ENCODE results near the gene MFAP4. TPM values are rescaled to one million over a fixed set of nuclear protein-coding genes. Genes with fewer than 3 reads are reported as not detected.

The MFAP4 gene
- total and polyA plus RNA-seq, 4 donors, result 2.1 to 13.3 (median 5.7) TPM

DNA sequence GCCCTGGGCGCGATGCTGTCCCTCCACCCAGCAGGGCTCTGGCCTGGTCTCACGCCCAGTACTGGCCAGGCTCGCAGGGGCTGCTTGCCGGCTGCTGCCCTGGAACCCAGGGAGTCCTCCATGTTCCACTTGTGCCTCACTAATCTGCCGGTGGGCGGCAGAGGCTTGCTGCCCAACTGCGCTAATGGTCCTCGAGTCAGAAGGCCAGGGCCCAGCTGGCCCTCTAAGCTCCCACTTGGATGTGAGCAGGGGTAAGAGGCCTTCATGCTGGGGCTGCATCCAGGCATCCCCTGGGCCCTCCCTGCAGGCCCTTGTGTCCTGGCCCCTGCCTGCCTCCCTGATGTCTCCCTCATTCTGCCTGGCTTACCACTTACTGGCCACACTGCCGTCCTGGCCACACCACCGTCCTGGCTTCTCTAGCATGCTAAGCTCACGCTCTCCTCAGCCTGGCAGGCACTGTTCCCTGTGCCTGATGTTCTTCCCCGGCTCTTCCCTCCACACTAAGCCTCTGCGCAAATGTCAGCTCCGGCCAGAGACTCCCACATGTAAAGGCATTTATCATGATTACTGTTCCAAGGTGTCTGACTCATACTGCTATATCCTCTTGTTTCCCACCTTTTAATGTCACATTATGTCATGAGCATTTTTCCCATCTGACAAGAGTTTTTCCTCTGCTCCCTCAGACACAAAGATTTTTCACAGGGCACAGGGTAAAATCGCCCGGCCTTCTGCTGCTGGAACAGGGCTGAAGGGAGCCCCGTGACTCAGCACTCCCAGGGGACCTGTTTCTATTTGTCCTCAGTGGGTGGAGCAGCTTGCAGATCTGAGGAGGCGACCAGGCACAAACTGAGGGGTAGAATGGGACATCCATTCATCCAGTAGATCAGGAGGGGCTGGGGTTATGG lies 40.4 kb downstream of the MFAP4 start:
- peak overlapping the region in 1 of 2 donors; percentile 66 for H3K9ac ChIP-seq (ENCODE audit: low read depth in 1 of 2, low read length in 2 of 2)
- WGBS, result 67% methylated on average over 19 of the region's 19 CpGs
- no peak overlapping the region for H3K4me3 ChIP-seq (ENCODE audit: low read depth in 1 of 3, low read length in 3 of 3)
- peak; percentile 5 to 40 for TF ChIP-seq RXRA (IDR thresholded peaks at IDR 0.05)
- no peak for TF ChIP-seq FOXA1 (IDR thresholded peaks at IDR 0.05)
- TF ChIP-seq, protein P1, sequence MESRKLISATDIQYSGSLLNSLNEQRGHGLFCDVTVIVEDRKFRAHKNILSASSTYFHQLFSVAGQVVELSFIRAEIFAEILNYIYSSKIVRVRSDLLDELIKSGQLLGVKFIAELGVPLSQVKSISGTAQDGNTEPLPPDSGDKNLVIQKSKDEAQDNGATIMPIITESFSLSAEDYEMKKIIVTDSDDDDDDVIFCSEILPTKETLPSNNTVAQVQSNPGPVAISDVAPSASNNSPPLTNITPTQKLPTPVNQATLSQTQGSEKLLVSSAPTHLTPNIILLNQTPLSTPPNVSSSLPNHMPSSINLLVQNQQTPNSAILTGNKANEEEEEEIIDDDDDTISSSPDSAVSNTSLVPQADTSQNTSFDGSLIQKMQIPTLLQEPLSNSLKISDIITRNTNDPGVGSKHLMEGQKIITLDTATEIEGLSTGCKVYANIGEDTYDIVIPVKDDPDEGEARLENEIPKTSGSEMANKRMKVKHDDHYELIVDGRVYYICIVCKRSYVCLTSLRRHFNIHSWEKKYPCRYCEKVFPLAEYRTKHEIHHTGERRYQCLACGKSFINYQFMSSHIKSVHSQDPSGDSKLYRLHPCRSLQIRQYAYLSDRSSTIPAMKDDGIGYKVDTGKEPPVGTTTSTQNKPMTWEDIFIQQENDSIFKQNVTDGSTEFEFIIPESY (IDR thresholded peaks at IDR 0.05), result no peak
- TF ChIP-seq, protein P2, sequence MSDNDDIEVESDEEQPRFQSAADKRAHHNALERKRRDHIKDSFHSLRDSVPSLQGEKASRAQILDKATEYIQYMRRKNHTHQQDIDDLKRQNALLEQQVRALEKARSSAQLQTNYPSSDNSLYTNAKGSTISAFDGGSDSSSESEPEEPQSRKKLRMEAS (IDR thresholded peaks at IDR 0.05), result no peak
- TF ChIP-seq JUND (IDR thresholded peaks at IDR 0.05), result peak in 1 of 2 donors; percentile 33
- TF ChIP-seq HNF4A (conservative IDR thresholded peaks at IDR 0.05), result peak in 1 of 2 donors; percentile 40
- peak; percentile 40 for TF ChIP-seq YY1 (IDR thresholded peaks at IDR 0.05)
- no peak for TF ChIP-seq GABPA (IDR thresholded peaks at IDR 0.05 in 1 of 2, conservative IDR thresholded peaks at IDR 0.05 in 1 of 2)
- H3K9me3 ChIP-seq (ENCODE audit: control insufficient read depth in 4 of 4, low read length in 3 of 4), result no peaks in the 10 kb centered on the region
- no peaks in the 10 kb centered on the region for H3K27me3 ChIP-seq (ENCODE audit: control insufficient read depth in 4 of 4, insufficient read depth in 4 of 4, low read length in 3 of 4)
- H3K4me1 ChIP-seq (ENCODE audit: control insufficient read depth in 4 of 4, insufficient read depth in 4 of 4, low read length in 3 of 4), result peaks cover 31 to 64% (median 46%) of the 10 kb centered on the region in 4 donors
- H3K36me3 ChIP-seq (ENCODE audit: control insufficient read depth in 4 of 4, insufficient read depth in 3 of 4, low read depth in 1 of 4, low read length in 3 of 4), result no peaks in the 10 kb centered on the region
- peak; percentile 78 for DNase-seq (ENCODE audit: low spot score)
- H3K27ac ChIP-seq (ENCODE audit: low read depth in 1 of 2, low read length in 2 of 2), result peak overlapping the region; percentile 44 to 68

DNA sequence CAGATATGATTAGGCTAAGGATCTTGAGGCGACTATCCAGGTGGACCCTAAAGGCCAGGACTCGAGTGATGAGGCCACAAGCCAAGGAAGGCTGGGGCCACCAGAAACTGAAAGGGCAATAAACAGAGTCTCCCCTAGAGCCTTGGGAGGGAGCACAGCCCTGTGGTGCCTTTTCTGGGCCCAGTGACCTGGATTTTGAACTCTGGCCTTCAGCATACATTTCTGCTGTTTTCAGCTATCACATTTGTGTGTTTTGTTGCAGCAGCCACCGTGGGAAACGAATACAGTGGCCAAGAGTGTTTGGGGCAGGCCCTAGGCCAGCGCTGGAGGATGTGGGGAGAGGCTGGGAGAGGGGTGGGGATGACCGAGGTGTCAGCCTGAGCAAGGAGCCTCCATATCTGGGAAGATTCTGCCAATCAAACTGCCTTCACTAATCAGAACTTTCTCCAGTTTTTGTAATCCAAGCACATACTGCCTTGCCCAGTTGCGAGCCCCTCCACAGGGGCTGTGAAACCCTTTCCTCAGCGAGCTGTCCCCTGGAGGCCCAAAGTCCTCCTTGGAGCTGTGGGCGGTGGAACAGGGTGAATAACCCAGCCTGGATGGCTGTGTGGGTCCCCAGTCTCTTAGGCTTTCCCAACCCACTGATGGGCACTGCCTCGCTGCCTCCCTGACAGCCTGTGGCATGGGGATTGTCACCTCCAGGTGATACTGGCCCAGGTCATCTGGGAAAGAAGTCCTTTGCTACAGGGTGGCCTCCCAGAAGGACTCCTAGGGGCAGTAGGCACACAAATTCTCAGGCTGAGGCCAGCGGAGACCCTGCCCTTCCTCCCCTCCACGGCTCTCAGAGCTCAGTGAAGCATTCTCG lies 41.3 kb downstream of the MFAP4 start:
- H3K4me1 ChIP-seq (ENCODE audit: control insufficient read depth in 4 of 4, insufficient read depth in 4 of 4, low read length in 3 of 4), result peaks cover 31 to 71% (median 52%) of the 10 kb centered on the region in 4 donors
- TF ChIP-seq GABPA (IDR thresholded peaks at IDR 0.05 in 1 of 2, conservative IDR thresholded peaks at IDR 0.05 in 1 of 2) (no peak), EGR1 (IDR thresholded peaks at IDR 0.05; ENCODE audit: low read depth in 2 of 2) (no peak), FOXA1 (IDR thresholded peaks at IDR 0.05) (peak; percentile 40), RAD21 (IDR thresholded peaks at IDR 0.05) (peak; percentile 24 to 54), FOXA2 (IDR thresholded peaks at IDR 0.05) (peak; percentile 51), RXRA (IDR thresholded peaks at IDR 0.05) (peak; percentile 96 to 97), HNF4A (conservative IDR thresholded peaks at IDR 0.05) (peak; percentile 86 to 97), HNF4G (IDR thresholded peaks at IDR 0.05) (no peak), NR2F2 (IDR thresholded peaks at IDR 0.05) (peak; percentile 65), JUND (IDR thresholded peaks at IDR 0.05) (peak in 1 of 2 donors; percentile 58), TAF1 (conservative IDR thresholded peaks at IDR 0.05) (no peak), YY1 (IDR thresholded peaks at IDR 0.05) (peak; percentile 63), SP1 (IDR thresholded peaks at IDR 0.05) (peak; percentile 97)
- TF ChIP-seq, protein P2 (IDR thresholded peaks at IDR 0.05), result peak; percentile 69
- TF ChIP-seq, protein P3, sequence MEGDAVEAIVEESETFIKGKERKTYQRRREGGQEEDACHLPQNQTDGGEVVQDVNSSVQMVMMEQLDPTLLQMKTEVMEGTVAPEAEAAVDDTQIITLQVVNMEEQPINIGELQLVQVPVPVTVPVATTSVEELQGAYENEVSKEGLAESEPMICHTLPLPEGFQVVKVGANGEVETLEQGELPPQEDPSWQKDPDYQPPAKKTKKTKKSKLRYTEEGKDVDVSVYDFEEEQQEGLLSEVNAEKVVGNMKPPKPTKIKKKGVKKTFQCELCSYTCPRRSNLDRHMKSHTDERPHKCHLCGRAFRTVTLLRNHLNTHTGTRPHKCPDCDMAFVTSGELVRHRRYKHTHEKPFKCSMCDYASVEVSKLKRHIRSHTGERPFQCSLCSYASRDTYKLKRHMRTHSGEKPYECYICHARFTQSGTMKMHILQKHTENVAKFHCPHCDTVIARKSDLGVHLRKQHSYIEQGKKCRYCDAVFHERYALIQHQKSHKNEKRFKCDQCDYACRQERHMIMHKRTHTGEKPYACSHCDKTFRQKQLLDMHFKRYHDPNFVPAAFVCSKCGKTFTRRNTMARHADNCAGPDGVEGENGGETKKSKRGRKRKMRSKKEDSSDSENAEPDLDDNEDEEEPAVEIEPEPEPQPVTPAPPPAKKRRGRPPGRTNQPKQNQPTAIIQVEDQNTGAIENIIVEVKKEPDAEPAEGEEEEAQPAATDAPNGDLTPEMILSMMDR (IDR thresholded peaks at IDR 0.05; ENCODE audit: low read depth, low read length, missing input control), result no peak
- TF ChIP-seq, protein P1 (IDR thresholded peaks at IDR 0.05), result peak; percentile 72
- TF ChIP-seq, protein P4, sequence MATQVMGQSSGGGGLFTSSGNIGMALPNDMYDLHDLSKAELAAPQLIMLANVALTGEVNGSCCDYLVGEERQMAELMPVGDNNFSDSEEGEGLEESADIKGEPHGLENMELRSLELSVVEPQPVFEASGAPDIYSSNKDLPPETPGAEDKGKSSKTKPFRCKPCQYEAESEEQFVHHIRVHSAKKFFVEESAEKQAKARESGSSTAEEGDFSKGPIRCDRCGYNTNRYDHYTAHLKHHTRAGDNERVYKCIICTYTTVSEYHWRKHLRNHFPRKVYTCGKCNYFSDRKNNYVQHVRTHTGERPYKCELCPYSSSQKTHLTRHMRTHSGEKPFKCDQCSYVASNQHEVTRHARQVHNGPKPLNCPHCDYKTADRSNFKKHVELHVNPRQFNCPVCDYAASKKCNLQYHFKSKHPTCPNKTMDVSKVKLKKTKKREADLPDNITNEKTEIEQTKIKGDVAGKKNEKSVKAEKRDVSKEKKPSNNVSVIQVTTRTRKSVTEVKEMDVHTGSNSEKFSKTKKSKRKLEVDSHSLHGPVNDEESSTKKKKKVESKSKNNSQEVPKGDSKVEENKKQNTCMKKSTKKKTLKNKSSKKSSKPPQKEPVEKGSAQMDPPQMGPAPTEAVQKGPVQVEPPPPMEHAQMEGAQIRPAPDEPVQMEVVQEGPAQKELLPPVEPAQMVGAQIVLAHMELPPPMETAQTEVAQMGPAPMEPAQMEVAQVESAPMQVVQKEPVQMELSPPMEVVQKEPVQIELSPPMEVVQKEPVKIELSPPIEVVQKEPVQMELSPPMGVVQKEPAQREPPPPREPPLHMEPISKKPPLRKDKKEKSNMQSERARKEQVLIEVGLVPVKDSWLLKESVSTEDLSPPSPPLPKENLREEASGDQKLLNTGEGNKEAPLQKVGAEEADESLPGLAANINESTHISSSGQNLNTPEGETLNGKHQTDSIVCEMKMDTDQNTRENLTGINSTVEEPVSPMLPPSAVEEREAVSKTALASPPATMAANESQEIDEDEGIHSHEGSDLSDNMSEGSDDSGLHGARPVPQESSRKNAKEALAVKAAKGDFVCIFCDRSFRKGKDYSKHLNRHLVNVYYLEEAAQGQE (IDR thresholded peaks at IDR 0.05), result no peak
- TF ChIP-seq, protein P5, sequence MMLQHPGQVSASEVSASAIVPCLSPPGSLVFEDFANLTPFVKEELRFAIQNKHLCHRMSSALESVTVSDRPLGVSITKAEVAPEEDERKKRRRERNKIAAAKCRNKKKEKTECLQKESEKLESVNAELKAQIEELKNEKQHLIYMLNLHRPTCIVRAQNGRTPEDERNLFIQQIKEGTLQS (IDR thresholded peaks at IDR 0.05), result peak; percentile 5
- DNase-seq (ENCODE audit: low spot score), result no peak
- no peaks in the 10 kb centered on the region for H3K27me3 ChIP-seq (ENCODE audit: control insufficient read depth in 4 of 4, insufficient read depth in 4 of 4, low read length in 3 of 4)
- H3K36me3 ChIP-seq (ENCODE audit: control insufficient read depth in 4 of 4, insufficient read depth in 3 of 4, low read depth in 1 of 4, low read length in 3 of 4), result no peaks in the 10 kb centered on the region
- no peak overlapping the region for H3K4me3 ChIP-seq (ENCODE audit: low read depth in 1 of 3, low read length in 3 of 3)
- WGBS, result 53% methylated on average over 13 of the region's 13 CpGs
- H3K27ac ChIP-seq (ENCODE audit: low read depth in 1 of 2, low read length in 2 of 2), result peak overlapping the region; percentile 44 to 68
- H3K9me3 ChIP-seq (ENCODE audit: control insufficient read depth in 4 of 4, low read length in 3 of 4), result no peaks in the 10 kb centered on the region
- peak overlapping the region in 1 of 2 donors; percentile 66 for H3K9ac ChIP-seq (ENCODE audit: low read depth in 1 of 2, low read length in 2 of 2)

All from liver (tissue), 9 donors.